ENCODE measurements around the gene KPNA5. TPM values are rescaled to one million over a fixed set of nuclear protein-coding genes. Genes with fewer than 3 reads are reported as not detected.
"Not testable (repeated sequence)": the region's sequence is repeated elsewhere in the genome, so short reads cannot be mapped to it uniquely, and the experiment has no call there.

The KPNA5 gene
- total RNA-seq, 1 donor from 2014 or later, result 10.4 TPM

DNA sequence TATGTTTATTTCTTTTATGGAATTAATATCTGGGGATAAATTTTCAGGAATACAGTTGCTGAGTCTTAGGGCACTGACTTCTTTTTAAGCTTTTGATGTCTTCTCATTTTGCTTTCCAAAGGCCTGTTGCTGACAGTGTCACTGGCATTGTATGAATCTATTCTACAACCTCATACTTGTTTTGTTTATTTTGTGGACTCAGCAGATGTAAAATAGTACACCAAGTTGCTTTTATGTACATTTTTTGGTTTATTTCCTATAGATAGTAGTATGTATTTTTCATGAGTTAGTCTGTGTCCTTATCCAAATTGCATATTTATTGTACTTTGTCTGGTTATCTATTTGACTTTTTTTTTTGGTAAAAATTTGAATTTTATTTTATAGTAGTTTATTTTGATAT is 49.5 kb downstream of the KPNA5 start:
- TF ChIP-seq, protein P1, sequence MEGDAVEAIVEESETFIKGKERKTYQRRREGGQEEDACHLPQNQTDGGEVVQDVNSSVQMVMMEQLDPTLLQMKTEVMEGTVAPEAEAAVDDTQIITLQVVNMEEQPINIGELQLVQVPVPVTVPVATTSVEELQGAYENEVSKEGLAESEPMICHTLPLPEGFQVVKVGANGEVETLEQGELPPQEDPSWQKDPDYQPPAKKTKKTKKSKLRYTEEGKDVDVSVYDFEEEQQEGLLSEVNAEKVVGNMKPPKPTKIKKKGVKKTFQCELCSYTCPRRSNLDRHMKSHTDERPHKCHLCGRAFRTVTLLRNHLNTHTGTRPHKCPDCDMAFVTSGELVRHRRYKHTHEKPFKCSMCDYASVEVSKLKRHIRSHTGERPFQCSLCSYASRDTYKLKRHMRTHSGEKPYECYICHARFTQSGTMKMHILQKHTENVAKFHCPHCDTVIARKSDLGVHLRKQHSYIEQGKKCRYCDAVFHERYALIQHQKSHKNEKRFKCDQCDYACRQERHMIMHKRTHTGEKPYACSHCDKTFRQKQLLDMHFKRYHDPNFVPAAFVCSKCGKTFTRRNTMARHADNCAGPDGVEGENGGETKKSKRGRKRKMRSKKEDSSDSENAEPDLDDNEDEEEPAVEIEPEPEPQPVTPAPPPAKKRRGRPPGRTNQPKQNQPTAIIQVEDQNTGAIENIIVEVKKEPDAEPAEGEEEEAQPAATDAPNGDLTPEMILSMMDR (IDR thresholded peaks at IDR 0.05), result no peak
- H3K4me3 Mint-ChIP-seq (ENCODE audit: unreplicated experiment), result no peak overlapping the region
- no peak overlapping the region for H3K27ac Mint-ChIP-seq (ENCODE audit: unreplicated experiment)
- H3K4me1 Mint-ChIP-seq (ENCODE audit: unreplicated experiment), result peaks cover 7% of the 10 kb centered on the region
- H3K9me3 Mint-ChIP-seq (ENCODE audit: unreplicated experiment), result no peaks in the 10 kb centered on the region
- H3K36me3 Mint-ChIP-seq (ENCODE audit: unreplicated experiment), result peaks cover 32% of the 10 kb centered on the region
- no peaks in the 10 kb centered on the region for H3K27me3 Mint-ChIP-seq (ENCODE audit: unreplicated experiment)
- DNase-seq (ENCODE audit: extremely low spot score, unreplicated experiment), result no peak

DNA sequence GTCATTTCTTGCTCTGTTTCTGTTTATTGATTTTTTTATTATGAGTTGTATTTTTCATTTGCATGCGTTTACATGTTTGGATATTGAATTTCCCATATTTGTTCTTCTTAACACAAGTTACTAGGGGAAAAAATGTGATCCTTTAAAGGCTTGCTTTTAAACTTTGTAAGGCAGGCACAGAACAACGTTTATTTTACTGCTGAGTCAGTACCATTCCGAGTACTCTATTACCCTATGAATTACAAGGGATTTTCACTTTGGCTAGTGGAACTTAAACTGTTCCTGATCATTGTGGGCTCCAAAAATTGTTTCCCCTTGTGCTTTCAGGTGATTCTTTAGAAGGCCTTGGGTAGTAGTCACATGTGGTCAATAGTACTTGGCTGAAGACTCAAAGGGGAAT is 56.0 kb downstream of the KPNA5 start:
- no peak overlapping the region for H3K27ac Mint-ChIP-seq (ENCODE audit: unreplicated experiment)
- H3K4me3 Mint-ChIP-seq (ENCODE audit: unreplicated experiment), result no peak overlapping the region
- no peaks in the 10 kb centered on the region for H3K27me3 Mint-ChIP-seq (ENCODE audit: unreplicated experiment)
- H3K36me3 Mint-ChIP-seq (ENCODE audit: unreplicated experiment), result peaks cover 28% of the 10 kb centered on the region
- no peak for DNase-seq (ENCODE audit: extremely low spot score, unreplicated experiment)
- TF ChIP-seq, protein P1 (IDR thresholded peaks at IDR 0.05), result no peak
- H3K9me3 Mint-ChIP-seq (ENCODE audit: unreplicated experiment), result peaks cover 14% of the 10 kb centered on the region
- H3K4me1 Mint-ChIP-seq (ENCODE audit: unreplicated experiment), result peaks cover 7% of the 10 kb centered on the region

DNA sequence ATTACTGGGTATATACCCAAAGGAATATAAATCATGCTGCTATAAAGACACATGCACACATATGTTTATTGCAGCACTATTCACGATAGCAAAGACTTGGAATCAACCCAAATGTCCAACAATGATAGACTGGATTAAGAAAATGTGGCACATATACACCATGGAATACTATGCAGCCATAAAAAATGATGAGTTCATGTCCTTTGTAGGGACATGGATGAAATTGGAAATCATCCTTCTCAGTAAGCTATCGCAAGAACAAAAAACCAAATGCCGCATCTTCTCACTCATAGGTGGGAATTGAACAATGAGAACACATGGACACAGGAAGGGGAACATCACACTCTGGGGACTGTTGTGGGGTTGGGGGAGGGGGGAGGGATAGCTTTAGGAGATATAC is 59.5 kb downstream of the KPNA5 start:
- not testable (repeated sequence) for H3K4me1 Mint-ChIP-seq (ENCODE audit: unreplicated experiment); H3K27ac Mint-ChIP-seq (ENCODE audit: unreplicated experiment)
- peaks cover 32% of the 10 kb centered on the region for H3K9me3 Mint-ChIP-seq (ENCODE audit: unreplicated experiment)

DNA sequence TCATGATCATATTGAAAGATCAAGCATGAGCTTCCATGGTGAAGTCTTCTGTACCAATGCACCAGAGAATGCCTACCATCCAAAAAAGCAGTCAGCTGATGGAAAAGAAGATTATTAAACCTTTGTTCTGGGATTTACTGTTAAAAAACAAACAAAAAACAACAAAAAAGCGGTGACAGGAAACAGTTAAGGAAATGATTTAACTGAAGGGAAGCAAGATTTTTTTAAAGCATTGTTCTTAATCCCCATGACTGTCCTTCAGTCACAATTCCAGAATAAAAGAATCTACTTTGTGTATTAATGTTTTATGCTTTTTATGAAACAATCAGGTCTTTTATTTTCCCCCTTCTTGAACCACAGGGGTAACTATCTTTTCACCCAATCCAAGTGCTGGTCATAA is 60.6 kb downstream of the KPNA5 start:
- H3K4me1 Mint-ChIP-seq (ENCODE audit: unreplicated experiment), result no peaks in the 10 kb centered on the region
- DNase-seq (ENCODE audit: extremely low spot score, unreplicated experiment), result no peak
- H3K36me3 Mint-ChIP-seq (ENCODE audit: unreplicated experiment), result peaks cover 17% of the 10 kb centered on the region
- H3K9me3 Mint-ChIP-seq (ENCODE audit: unreplicated experiment), result peaks cover 37% of the 10 kb centered on the region
- H3K27me3 Mint-ChIP-seq (ENCODE audit: unreplicated experiment), result peaks cover 2% of the 10 kb centered on the region
- no peak overlapping the region for H3K4me3 Mint-ChIP-seq (ENCODE audit: unreplicated experiment)
- TF ChIP-seq, protein P1 (IDR thresholded peaks at IDR 0.05), result no peak
- H3K27ac Mint-ChIP-seq (ENCODE audit: unreplicated experiment), result no peak overlapping the region

More for the DNA sequence above, 59.5 kb downstream of the KPNA5 start:
- peaks cover 26% of the 10 kb centered on the region for H3K36me3 Mint-ChIP-seq (ENCODE audit: unreplicated experiment)
- DNase-seq (ENCODE audit: extremely low spot score, unreplicated experiment); H3K4me3 Mint-ChIP-seq (ENCODE audit: unreplicated experiment); H3K27me3 Mint-ChIP-seq (ENCODE audit: unreplicated experiment): not testable (repeated sequence)

DNA sequence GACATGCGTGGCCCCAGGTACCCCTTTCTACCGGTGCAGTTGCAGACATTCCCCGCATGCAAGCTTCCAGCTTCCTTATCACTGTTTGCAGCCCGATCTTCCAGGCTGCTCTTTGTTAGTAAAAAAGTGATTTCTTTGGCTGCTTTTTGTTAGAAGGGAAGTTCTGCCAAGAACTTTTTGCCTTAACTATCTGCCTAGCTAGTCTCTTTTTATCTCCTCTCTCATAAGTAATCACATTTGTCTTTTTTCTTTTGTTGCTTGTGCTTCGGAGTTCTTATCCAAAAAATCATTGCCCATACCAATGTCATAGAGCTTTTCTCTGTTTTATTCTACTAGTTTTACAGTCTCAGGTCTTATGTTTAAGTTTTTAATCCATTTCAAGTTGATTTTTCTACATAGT is 64.2 kb downstream of the KPNA5 start:
- no peak overlapping the region for H3K27ac Mint-ChIP-seq (ENCODE audit: unreplicated experiment)
- no peak overlapping the region for H3K4me3 Mint-ChIP-seq (ENCODE audit: unreplicated experiment)
- H3K4me1 Mint-ChIP-seq (ENCODE audit: unreplicated experiment), result no peaks in the 10 kb centered on the region
- DNase-seq (ENCODE audit: extremely low spot score, unreplicated experiment), result no peak
- TF ChIP-seq, protein P1 (IDR thresholded peaks at IDR 0.05), result no peak
- peaks cover 9% of the 10 kb centered on the region for H3K27me3 Mint-ChIP-seq (ENCODE audit: unreplicated experiment)
- peaks cover 2% of the 10 kb centered on the region for H3K36me3 Mint-ChIP-seq (ENCODE audit: unreplicated experiment)
- peaks cover 25% of the 10 kb centered on the region for H3K9me3 Mint-ChIP-seq (ENCODE audit: unreplicated experiment)

DNA sequence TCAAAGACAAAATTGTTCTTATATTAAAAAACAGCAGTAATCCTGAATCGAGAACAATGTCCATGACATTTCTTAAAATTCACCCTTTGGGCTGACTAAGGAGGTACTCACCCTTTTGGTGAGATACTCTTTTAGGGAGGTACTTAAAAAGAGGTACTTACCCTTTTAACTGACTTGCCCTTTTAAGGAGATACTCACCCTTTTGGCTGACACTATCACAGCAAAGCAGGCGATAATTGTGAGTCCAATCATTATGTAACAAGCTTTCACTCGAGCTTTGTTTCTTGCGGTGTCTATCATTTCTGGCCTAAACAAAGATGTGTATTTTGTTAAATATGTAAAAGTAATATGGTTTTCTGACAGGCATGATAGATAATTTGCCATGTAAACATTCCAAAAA is 80.8 kb downstream of the KPNA5 start:
- Mint-ChIP-seq H3K4me3 (ENCODE audit: unreplicated experiment) (no peak overlapping the region), H3K9me3 (ENCODE audit: unreplicated experiment) (no peaks in the 10 kb centered on the region), H3K36me3 (ENCODE audit: unreplicated experiment) (no peaks in the 10 kb centered on the region), H3K4me1 (ENCODE audit: unreplicated experiment) (peaks cover 8% of the 10 kb centered on the region), H3K27ac (ENCODE audit: unreplicated experiment) (no peak overlapping the region), H3K27me3 (ENCODE audit: unreplicated experiment) (peaks cover 74% of the 10 kb centered on the region)
- TF ChIP-seq, protein P1 (IDR thresholded peaks at IDR 0.05), result no peak
- DNase-seq (ENCODE audit: extremely low spot score, unreplicated experiment), result no peak

Measured in osteocyte (in vitro differentiated cells).